Large intestine (tissue), 3 donors: ENCODE measurements around the gene CADM3. TPM values are rescaled to one million over a fixed set of nuclear protein-coding genes. Genes with fewer than 3 reads are reported as not detected.

ENCODE experiments used
- DNase-seq, 2 donors: peaks; one replicate each; pipeline versions ENCODE4 v3.0.0 to v3.0.0-alpha.2; 2013
- H3K27ac ChIP-seq: one replicate; pipeline ENCODE4 v1.5.1; 2013; ENCODE audit warnings: low read length
- H3K27me3 ChIP-seq: 2 replicates; pipeline ENCODE4 v1.6.1; 2013; ENCODE audit warnings: low read length; ENCODE audit not compliant: control insufficient read depth, insufficient read depth
- H3K36me3 ChIP-seq: 2 replicates; pipeline ENCODE4 v1.6.1; 2013; ENCODE audit warnings: low read length; ENCODE audit not compliant: control insufficient read depth, insufficient read depth
- H3K4me1 ChIP-seq: one replicate; pipeline ENCODE4 v1.6.1; 2013; ENCODE audit warnings: low read length; ENCODE audit not compliant: control insufficient read depth, insufficient read depth
- H3K4me3 ChIP-seq: one replicate; pipeline ENCODE4 v1.5.1; 2013; ENCODE audit warnings: low read length
- H3K9me3 ChIP-seq: one replicate; pipeline ENCODE4 v1.6.1; 2013; ENCODE audit warnings: mild to moderate bottlenecking, low read depth, low read length, moderate library complexity; ENCODE audit not compliant: control insufficient read depth
- WGBS: methylation state at CpG from one replicate; pipeline ENCODE4 v1.1.5; 2013; ENCODE audit warnings: low lambda C conversion rate; ENCODE audit not compliant: insufficient coverage; 5-methylcytosine and 5-hydroxymethylcytosine counted together
- polyA plus RNA-seq: library from polyadenylated mRNA; unstranded; fragments of 120-200 nt; gene quantifications from one replicate; pipeline ENCODE4 v1.2.1, GENCODE V29; 2013

Gene CADM3
- polyA plus RNA-seq, 1 donor, result 14.5 TPM

DNA sequence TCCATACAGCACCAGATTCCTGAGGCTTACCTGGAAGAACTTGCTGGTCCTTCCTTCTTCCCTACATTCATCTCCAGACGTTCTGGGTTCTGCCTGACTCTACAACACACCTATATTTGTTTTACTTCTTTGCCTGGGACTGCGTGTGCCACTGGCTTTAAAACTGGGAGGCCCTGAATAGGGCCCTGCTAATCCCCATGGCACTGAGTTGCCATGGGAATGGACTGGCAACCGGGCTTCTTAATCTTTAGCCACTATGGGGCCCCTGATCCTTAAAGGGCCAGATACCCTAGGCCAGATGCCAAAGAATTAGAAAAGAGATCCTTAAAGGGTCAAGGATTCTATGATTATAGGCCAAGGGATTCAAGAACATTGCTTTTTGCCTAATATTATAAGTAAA is 24.4 kb upstream of the CADM3 start:
- no CpG with 5 or more reads among the region's 3 CpGs for WGBS
- H3K4me1 ChIP-seq, result no peaks in the 10 kb centered on the region
- no peaks in the 10 kb centered on the region for H3K36me3 ChIP-seq
- no peak overlapping the region for H3K4me3 ChIP-seq
- H3K9me3 ChIP-seq, result no peaks in the 10 kb centered on the region
- H3K27me3 ChIP-seq, result peaks cover 4% of the 10 kb centered on the region
- DNase-seq, result no peak
- H3K27ac ChIP-seq, result no peak overlapping the region

DNA sequence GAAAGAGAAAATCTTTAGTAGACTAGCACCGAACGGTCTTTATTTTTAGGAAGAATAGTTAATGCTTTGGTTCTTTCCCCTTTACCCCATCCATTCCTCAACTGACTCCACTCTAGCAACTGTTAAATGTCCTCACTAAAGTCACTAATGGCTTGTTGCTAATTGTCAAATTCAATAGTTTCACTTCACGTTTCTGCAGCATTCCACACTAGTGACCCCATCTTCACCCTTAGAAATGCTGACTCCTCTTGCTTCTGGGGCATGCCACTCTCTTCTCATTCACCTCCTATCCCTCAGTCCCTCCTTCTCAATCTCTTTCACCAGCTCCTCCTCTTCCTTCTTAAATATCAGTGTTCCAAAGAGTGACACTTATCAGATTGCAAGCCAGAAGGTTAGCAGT is 19.4 kb upstream of the CADM3 start:
- Histone ChIP-seq H3K4me1 (no peaks in the 10 kb centered on the region), H3K4me3 (no peak overlapping the region), H3K9me3 (no peaks in the 10 kb centered on the region), H3K27ac (no peak overlapping the region), H3K27me3 (no peaks in the 10 kb centered on the region), H3K36me3 (no peaks in the 10 kb centered on the region)
- WGBS, result 43% methylated on average over 1 of the region's 3 CpGs
- DNase-seq, result no peak

DNA sequence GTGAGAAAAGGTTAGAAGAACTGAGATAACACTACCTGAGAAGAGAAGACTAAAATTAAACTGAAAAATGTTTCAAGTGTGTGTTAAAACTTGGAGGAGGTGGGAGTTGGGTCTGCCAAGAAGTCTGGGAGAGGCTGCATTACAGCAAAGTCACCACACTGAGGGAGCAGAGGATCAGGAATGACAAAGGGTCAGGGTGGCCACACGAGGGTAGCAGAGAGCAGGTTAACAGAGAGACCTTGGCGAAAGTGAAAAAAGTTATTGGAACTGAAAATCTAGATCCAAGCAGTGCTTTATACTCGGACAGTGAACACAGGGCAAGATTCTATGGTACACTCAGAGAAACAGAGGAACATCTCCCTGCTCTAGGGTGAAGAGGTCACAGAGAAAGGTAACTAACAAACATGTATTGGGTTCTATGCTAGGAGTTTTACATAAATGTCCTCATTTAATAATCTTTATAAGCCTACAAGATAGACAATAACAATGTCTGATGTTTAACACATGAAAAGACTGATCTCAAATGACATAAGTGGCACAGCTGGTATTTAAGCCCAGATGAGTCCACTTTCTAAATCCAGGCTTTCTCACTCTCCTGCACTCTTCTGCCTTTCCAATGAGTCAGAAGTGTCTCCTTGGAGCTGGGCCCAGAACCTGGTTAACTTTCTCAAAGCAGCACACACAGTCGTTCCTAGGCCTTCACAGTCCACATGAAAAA is 10.3 kb upstream of the CADM3 start:
- Histone ChIP-seq H3K4me1 (no peaks in the 10 kb centered on the region), H3K27ac (no peak overlapping the region), H3K36me3 (no peaks in the 10 kb centered on the region), H3K4me3 (no peak overlapping the region), H3K27me3 (peaks cover 9% of the 10 kb centered on the region), H3K9me3 (no peaks in the 10 kb centered on the region)
- 10% methylated on average over 2 of the region's 4 CpGs for WGBS
- DNase-seq, result peak; percentile 56 to 62

DNA sequence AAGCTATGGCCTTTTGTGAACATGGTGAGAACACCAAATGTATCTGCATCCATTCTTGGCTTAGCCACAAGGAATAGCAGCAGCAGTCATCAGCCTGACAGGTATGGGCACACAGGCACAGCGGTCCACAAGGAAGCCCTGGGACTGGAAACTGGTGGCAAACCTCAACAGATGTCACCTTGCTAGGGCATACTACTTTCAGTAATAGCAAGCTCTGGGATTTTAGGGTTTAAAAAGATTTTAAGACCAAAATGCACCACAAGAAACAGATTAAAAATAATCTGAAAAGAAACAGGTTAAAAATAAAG is 9.7 kb upstream of the CADM3 start:
- DNase-seq, result no peak
- Histone ChIP-seq H3K4me3 (no peak overlapping the region), H3K4me1 (no peaks in the 10 kb centered on the region), H3K27ac (no peak overlapping the region), H3K9me3 (no peaks in the 10 kb centered on the region), H3K27me3 (peaks cover 9% of the 10 kb centered on the region), H3K36me3 (no peaks in the 10 kb centered on the region)
- WGBS, result no CpG with 5 or more reads among the region's 1 CpG

DNA sequence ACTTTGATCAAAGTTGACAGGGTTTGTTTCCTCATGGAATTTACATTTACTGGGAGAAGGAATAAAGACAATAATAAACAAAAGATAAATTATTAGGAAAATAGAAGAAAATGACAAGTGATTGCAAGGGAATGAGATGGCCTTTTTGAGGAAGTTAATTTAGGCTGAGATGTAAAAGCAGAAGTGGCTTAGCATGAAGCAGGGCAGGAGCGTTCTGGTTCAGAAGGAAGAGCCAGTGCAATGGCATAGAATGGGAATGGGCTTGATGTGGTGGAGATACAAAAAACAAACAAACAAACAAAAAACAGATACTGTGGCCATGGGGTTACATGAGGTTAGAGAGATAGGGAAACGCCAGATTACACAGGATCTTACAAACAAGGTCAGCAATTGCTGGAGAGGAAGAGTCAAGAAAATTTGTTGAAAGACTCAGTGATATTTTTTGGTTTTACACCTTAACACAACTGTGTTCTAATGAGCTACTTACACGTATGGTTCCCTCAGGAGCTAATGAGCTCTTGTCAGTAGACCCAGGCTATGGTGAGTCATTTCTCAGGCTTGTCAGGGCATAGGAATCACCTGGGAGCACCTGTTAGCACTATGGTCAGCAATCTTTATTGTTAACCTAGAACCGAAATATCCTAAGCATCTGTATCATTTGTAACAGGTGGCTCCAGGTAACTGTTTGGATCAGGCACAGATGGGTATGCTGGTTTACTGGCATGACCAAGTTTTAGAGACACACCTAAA is 8.7 kb upstream of the CADM3 start:
- DNase-seq, result no peak
- WGBS, result no CpG with 5 or more reads among the region's 4 CpGs
- Histone ChIP-seq H3K36me3 (no peaks in the 10 kb centered on the region), H3K4me3 (no peak overlapping the region), H3K27ac (no peak overlapping the region), H3K4me1 (no peaks in the 10 kb centered on the region), H3K27me3 (peaks cover 9% of the 10 kb centered on the region), H3K9me3 (no peaks in the 10 kb centered on the region)

DNA sequence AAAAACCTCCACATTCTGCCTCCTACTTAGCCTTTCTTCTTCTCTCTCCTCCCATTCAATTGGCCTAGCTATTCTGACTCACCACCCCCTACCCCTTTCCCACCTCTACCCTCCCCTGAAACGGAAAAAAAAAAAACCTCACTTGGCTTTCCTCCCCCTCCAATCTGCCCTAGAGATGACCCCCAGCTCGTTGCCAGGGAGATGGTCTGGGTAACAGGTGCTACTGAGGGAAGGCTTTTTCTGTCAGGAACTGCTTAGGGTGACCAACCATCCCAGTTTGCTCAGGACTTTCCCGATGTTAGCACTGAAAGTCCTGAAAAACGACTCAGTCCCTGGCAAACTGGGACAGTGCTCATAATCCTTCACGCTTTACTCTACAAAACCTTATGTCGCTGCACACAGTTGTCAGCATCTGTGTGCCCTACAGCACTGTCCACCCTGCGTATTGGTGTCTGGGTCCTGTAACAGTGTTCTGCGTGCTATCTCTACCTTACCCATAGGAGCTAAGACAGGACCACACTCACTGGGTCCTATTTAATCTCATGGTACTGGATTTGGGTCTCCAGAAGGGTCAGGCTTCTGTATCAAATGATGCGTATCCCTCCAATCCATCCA is 7.7 kb upstream of the CADM3 start:
- 60% methylated on average over 2 of the region's 9 CpGs for WGBS
- peaks cover 17% of the 10 kb centered on the region for H3K27me3 ChIP-seq
- no peak for DNase-seq
- no peaks in the 10 kb centered on the region for H3K36me3 ChIP-seq
- H3K4me1 ChIP-seq, result no peaks in the 10 kb centered on the region
- no peaks in the 10 kb centered on the region for H3K9me3 ChIP-seq
- H3K27ac ChIP-seq, result no peak overlapping the region
- no peak overlapping the region for H3K4me3 ChIP-seq

DNA sequence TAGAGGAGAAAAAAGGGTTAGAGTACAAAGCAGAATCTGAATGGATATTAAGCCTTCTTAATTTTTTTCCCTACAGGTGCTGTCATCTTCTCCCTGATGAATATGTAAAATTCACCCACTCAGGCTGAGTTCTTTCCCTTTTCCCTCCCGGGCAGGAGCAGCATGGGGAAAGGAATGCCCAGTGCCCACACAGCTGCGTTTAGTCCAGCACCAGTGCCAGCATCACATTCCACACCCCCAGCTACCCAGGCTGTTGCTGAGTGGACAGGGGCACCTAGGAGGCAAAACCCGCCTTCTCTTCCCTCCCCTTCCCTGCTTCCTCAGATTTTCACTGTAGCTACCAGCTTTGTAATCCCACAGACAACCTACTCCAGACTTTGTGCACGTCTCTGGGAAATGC is 3.4 kb upstream of the CADM3 start:
- Histone ChIP-seq H3K9me3 (no peaks in the 10 kb centered on the region), H3K4me1 (no peaks in the 10 kb centered on the region), H3K27ac (no peak overlapping the region), H3K36me3 (no peaks in the 10 kb centered on the region), H3K4me3 (no peak overlapping the region), H3K27me3 (peaks cover 54% of the 10 kb centered on the region)
- WGBS, result 100% methylated on average over 1 of the region's 4 CpGs
- no peak for DNase-seq

DNA sequence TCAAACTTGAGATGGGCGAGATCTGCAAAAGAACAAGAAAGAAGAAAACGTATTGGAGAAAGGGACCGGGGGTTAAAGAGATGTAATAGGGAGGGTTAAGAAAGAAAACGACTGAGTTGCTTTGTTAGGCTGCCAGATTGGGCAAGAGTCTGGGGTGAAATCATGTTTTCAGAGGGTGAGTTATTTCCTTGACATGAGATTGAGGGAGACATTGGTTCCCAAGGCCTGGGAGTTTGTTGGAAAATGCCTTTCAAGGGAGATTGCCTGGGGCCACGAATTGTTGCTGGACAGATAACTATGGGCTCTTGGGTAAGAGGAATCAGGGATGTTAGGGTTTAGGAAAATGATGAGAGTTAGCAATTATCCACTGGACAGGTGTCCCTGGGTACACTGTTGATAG is 776 bp upstream of the CADM3 start:
- no peak for DNase-seq
- Histone ChIP-seq H3K27me3 (peaks cover 67% of the 10 kb centered on the region), H3K9me3 (no peaks in the 10 kb centered on the region), H3K36me3 (no peaks in the 10 kb centered on the region), H3K4me1 (no peaks in the 10 kb centered on the region), H3K27ac (no peak overlapping the region), H3K4me3 (no peak overlapping the region)
- 79% methylated on average over 3 of the region's 5 CpGs for WGBS

DNA sequence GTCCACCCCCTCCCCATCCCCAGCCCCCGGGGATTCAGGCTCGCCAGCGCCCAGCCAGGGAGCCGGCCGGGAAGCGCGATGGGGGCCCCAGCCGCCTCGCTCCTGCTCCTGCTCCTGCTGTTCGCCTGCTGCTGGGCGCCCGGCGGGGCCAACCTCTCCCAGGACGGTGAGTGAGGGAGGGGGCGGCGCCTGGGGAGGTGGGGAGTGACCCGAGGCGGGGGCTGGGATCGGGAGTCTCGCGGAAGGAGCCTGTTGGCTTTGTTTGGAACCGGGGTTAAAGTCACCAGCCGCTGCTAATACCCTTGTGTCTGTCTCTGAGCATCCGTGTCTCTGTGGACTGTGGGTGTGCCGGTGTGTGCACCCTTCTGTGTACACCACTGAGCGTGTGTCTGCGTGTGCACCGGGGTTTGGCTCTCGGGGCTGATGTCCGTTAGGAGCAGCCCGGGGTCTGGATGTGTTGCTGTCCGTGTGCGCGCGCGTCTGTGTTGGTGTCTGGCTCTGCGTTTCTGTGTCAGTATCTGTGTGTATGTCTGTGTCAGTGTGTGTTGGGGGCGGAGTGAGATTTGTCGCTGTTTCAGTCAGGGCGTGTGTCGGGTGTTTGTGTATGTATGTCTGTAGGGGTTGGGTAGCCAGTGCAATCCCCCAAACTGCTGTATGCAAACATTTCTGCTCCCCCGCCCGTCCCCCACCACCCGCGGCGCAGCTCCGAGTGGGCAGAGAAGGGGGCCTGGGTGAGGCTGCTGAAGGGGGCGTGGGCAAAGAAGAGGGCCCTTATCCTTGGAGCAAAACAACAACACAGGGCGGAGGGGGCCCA is 480 bp downstream of the CADM3 start:
- peaks cover 68% of the 10 kb centered on the region for H3K27me3 ChIP-seq
- no CpG with 5 or more reads among the region's 49 CpGs for WGBS
- DNase-seq, result no peak
- H3K36me3 ChIP-seq, result no peaks in the 10 kb centered on the region
- H3K27ac ChIP-seq, result no peak overlapping the region
- H3K4me1 ChIP-seq, result no peaks in the 10 kb centered on the region
- H3K9me3 ChIP-seq, result no peaks in the 10 kb centered on the region
- H3K4me3 ChIP-seq, result peak overlapping the region; percentile 28

DNA sequence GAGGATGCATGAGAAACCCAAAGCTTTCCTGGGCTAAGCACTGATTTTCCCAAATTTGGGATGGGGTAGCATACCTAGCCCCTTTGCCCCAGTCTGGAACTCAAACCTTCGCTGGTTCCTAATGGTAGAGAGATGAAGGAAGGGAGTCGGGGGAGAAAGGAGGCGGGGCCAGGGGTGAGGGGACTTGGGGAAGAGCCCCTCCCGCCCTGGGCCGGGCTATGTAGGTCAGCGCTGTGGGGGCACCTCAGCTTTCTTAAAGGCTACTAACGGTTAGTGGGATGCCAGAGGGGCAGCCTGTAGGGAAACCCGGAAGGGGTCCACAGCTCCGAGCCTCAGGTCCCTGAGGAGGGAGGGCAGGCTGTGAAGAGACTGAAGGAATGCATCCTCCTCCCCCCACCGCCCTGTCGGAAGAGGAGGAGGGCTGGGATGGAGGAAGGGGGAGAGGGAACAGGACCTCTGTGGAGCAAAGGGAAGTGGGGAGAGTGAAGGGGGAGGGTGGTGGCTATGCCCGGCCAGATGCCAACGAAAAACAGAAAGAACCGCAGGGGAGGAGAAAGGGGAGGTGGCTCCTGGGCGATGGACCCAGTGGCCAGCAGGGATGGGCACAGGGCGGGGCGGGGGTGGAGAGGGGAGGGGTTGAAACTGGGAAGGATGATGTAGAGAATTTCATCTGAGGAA is 1.3 kb downstream of the CADM3 start:
- 0% methylated on average over 1 of the region's 17 CpGs for WGBS
- H3K36me3 ChIP-seq, result no peaks in the 10 kb centered on the region
- H3K27me3 ChIP-seq, result peaks cover 68% of the 10 kb centered on the region
- peak overlapping the region; percentile 6 for H3K4me3 ChIP-seq
- H3K4me1 ChIP-seq, result no peaks in the 10 kb centered on the region
- DNase-seq, result no peak
- no peaks in the 10 kb centered on the region for H3K9me3 ChIP-seq
- no peak overlapping the region for H3K27ac ChIP-seq
